A673 (cell line): ENCODE results near the gene R3HDM1. TPM values are rescaled to one million over a fixed set of nuclear protein-coding genes. Genes with fewer than 3 reads are reported as not detected.
"Not testable (repeated sequence)": the region's sequence is repeated elsewhere in the genome, so short reads cannot be mapped to it uniquely, and the experiment has no call there.

Experiments used
- BruUV-seq: library from RNA; stranded (reverse); fragments of 400-500 nt; replicated peaks from 2 replicates; lab custom pipeline; 2021; lab: Mats Ljungman, UMichigan
- CTCF ChIA-PET: fragments of 300-600 bp; sonication (Branson Sonifier 250); formaldehyde crosslinking; loops from one replicate; lab custom pipeline; 2022; ENCODE audit warnings: antibody characterized with exemption; lab: Charles Lee
- POLR2A ChIA-PET: fragments of 300-600 bp; sonication (Branson Sonifier 250); formaldehyde crosslinking; loops from one replicate; lab custom pipeline; 2022; ENCODE audit warnings: antibody characterized with exemption; ENCODE audit not compliant: low non-redundant PET; lab: Charles Lee
- DNase-seq: peaks from one replicate; pipeline ENCODE4 v3.0.0-alpha.2; 2015; ENCODE audit warnings: low spot score
- H3K27ac ChIP-seq: fragments of 200-600 bp; sonication (generic); 2 replicates; pipeline ENCODE4 v1.5.1; 2016; ENCODE audit warnings: mixed run types, low read depth, mild to moderate bottlenecking, mixed read lengths, antibody characterized with exemption, low read length; ENCODE audit not compliant: poor library complexity, severe bottlenecking
- H3K27me3 ChIP-seq: fragments of 200-600 bp; sonication (generic); replicated peaks from 2 replicates; pipeline ENCODE4 v1.6.1; 2017; ENCODE audit warnings: mixed run types, low read depth, mild to moderate bottlenecking, mixed read lengths, antibody characterized with exemption, low read length; ENCODE audit not compliant: insufficient read depth, poor library complexity
- H3K36me3 ChIP-seq: fragments of 200-600 bp; sonication (generic); 2 replicates; pipeline ENCODE4 v1.6.1; 2016; ENCODE audit warnings: mixed run types, mild to moderate bottlenecking, mixed read lengths, antibody characterized with exemption, low read length; ENCODE audit not compliant: insufficient read depth, poor library complexity, severe bottlenecking
- H3K4me1 ChIP-seq: fragments of 200-600 bp; sonication (generic); 2 replicates; pipeline ENCODE4 v1.6.1; 2017; ENCODE audit warnings: mixed run types, mild to moderate bottlenecking, mixed read lengths, antibody characterized with exemption, low read length; ENCODE audit not compliant: insufficient read depth, poor library complexity, severe bottlenecking
- H3K4me3 ChIP-seq: fragments of 200-600 bp; sonication (generic); 2 replicates; pipeline ENCODE4 v1.5.1; 2016; ENCODE audit warnings: low read depth, mixed run types, mild to moderate bottlenecking, mixed read lengths, low read length; ENCODE audit not compliant: poor library complexity, severe bottlenecking
- H3K9me3 ChIP-seq: fragments of 200-600 bp; sonication (generic); 2 replicates; pipeline ENCODE4 v1.6.1; 2016; ENCODE audit warnings: mixed run types, low read depth, mild to moderate bottlenecking, mixed read lengths, antibody characterized with exemption, low read length; ENCODE audit not compliant: poor library complexity, severe bottlenecking
- CTCF ChIP-seq: fragments of 300-800, 200-600 bp; sonication (generic); conservative IDR thresholded peaks from 2 replicates; pipeline ENCODE4 v1.5.1; 2017; ENCODE audit warnings: low read depth, mild to moderate bottlenecking, antibody characterized with exemption, low read length, moderate library complexity, mixed read lengths
- EZH2 ChIP-seq: fragments of 200-600 bp; sonication (generic); IDR thresholded peaks from 2 replicates; pipeline ENCODE4 v1.6.1; 2017; ENCODE audit warnings: borderline replicate concordance, low read depth, mild to moderate bottlenecking, mixed read lengths, antibody characterized with exemption, low read length; ENCODE audit not compliant: poor library complexity, severe bottlenecking
- intact Hi-C: fragments of 100-400 bp; cut with micrococcal nuclease; formaldehyde crosslinking; loops from one replicate; pipeline ENCODE4 v1.10.0; 2022; ENCODE audit not compliant: unreplicated experiment
- total RNA-seq: library from RNA; stranded (reverse); gene quantifications from 2 replicates; pipeline ENCODE4 v1.2.3, GENCODE V29; 2021

Gene R3HDM1
- total RNA-seq, 1 experiment from 2014 or later = 65.4 TPM

GRCh38 chr2:135617501-135618015, 86.3 kb downstream of the R3HDM1 start:
- H3K27ac ChIP-seq = no peak overlapping the region
- CTCF ChIA-PET = no interaction called here
- no peak for DNase-seq
- POLR2A ChIA-PET = no interaction called here
- no peaks in the 10 kb centered on the region for H3K27me3 ChIP-seq
- BruUV-seq = no TSS peak
- intact Hi-C loops = no loop called here
- H3K4me1 ChIP-seq = no peaks in the 10 kb centered on the region
- H3K4me3 ChIP-seq = no peak overlapping the region
- TF ChIP-seq CTCF = no peak
- TF ChIP-seq EZH2 = no peak
- H3K36me3 ChIP-seq = no peaks in the 10 kb centered on the region
- H3K9me3 ChIP-seq = no peaks in the 10 kb centered on the region

- Histone ChIP-seq H3K4me1 (no peaks in the 10 kb centered on the region), H3K4me3 (no peak overlapping the region), H3K36me3 (no peaks in the 10 kb centered on the region), H3K9me3 (no peaks in the 10 kb centered on the region), H3K27me3 (no peaks in the 10 kb centered on the region), H3K27ac (no peak overlapping the region)
- intact Hi-C loops = no loop called here
- TF ChIP-seq EZH2 (no peak), CTCF (no peak)
- no TSS peak for BruUV-seq
- CTCF ChIA-PET = no interaction called here
- POLR2A ChIA-PET = no interaction called here
- DNase-seq = no peak
Measured at GRCh38 chr2:135620198-135620597, 88.9 kb downstream of the R3HDM1 start.

GRCh38 chr2:135629520-135629919, 98.2 kb downstream of the R3HDM1 start:
- intact Hi-C loops = no loop called here
- TF ChIP-seq EZH2 (no peak), CTCF (no peak)
- H3K36me3 ChIP-seq = no peaks in the 10 kb centered on the region
- no peak for DNase-seq
- no TSS peak for BruUV-seq
- H3K4me1 ChIP-seq = no peaks in the 10 kb centered on the region
- ChIA-PET CTCF (no interaction called here), POLR2A (no interaction called here)
- no peak overlapping the region for H3K27ac ChIP-seq
- H3K9me3 ChIP-seq = no peaks in the 10 kb centered on the region
- H3K27me3 ChIP-seq = no peaks in the 10 kb centered on the region
- H3K4me3 ChIP-seq = no peak overlapping the region

- H3K9me3 ChIP-seq, BruUV-seq, POLR2A ChIA-PET, H3K36me3 ChIP-seq, DNase-seq, intact Hi-C loops, CTCF ChIA-PET, H3K4me3 ChIP-seq, H3K27me3 ChIP-seq, H3K4me1 ChIP-seq, H3K27ac ChIP-seq: not testable (repeated sequence)
Measured at GRCh38 chr2:135630034-135630433, 98.8 kb downstream of the R3HDM1 start.
